ENCODE data around the gene RNF208.
A peak's percentile ranks its signal among the peaks of the same experiment; 100 is the strongest.
"Not testable (repeated sequence)": the region's sequence is repeated elsewhere in the genome, so short reads cannot be mapped to it uniquely, and the experiment has no call there.

Gene RNF208, protein sequence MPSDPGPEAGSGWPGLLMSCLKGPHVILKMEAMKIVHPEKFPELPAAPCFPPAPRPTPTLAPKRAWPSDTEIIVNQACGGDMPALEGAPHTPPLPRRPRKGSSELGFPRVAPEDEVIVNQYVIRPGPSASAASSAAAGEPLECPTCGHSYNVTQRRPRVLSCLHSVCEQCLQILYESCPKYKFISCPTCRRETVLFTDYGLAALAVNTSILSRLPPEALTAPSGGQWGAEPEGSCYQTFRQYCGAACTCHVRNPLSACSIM

DNA sequence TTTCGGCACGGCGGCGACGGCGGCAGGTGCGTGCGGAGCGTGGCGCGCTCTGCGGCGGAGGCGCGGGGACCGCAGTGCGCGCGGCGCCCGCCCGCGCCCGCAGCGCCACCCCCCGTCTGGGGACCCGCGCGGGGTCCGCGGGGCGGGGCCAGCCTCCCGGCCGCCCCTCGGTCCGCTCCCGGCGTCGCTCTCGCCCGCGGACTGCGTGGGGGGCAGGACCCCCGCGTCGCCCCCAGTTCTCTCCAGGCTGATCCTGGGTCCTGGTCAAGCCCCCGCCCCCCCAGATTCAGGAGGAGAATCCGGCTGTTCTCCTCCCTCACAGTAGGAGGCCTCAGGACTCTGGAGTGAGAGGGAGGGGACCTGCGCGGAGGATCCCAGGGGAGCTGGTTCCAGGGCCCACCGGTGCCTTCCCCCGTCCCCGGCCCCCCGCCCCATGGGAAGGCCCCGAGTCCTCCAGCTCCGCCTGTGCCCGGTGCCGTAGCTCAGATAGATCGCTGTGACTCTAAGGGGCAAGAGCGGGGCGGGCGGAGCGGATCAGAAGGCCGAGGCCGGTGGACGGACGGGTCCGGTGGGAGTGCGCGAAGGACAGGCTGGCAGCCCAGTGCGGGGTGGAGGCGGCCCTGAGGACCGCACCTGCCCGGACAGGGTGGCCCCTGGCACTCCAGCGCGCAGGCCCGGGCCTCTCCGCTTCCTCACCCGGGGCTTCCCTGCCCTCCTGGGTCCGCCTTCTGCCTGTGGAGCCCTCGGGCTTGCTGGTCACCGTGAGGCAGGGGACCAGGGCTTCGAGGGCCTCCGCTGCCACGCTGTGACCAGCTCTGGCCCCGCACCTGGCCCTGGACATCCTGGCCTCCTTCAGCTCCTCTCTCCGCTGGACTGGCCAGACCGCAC lies at the start of gene RNF208:
RNF208 (minus strand) TSS at position 51 of the 888 bp plus-strand sequence. CDS start 1,028 bp downstream, outside the sequence.
- no peak for DNase-seq

DNA sequence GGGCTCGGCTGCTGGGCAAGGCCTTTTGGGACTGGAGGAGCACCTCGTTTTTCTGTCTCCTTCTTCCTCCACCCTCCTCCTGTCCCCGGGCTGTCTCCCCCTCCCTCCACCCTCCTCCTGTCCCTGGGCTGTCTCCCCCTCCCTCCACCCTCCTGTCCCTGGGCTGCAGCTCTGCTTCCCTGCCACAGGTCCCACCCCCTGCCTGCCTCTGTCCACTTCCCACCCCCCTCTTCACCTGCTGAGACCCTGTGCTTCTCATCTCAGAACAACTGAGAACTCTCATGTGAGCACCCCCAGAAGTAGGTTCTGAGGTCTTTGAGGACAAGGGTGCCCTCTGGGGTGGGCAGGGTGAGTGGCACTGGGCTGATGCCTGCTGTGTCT lies 49.6 kb upstream of the RNF208 start:
- no peak for DNase-seq

DNA sequence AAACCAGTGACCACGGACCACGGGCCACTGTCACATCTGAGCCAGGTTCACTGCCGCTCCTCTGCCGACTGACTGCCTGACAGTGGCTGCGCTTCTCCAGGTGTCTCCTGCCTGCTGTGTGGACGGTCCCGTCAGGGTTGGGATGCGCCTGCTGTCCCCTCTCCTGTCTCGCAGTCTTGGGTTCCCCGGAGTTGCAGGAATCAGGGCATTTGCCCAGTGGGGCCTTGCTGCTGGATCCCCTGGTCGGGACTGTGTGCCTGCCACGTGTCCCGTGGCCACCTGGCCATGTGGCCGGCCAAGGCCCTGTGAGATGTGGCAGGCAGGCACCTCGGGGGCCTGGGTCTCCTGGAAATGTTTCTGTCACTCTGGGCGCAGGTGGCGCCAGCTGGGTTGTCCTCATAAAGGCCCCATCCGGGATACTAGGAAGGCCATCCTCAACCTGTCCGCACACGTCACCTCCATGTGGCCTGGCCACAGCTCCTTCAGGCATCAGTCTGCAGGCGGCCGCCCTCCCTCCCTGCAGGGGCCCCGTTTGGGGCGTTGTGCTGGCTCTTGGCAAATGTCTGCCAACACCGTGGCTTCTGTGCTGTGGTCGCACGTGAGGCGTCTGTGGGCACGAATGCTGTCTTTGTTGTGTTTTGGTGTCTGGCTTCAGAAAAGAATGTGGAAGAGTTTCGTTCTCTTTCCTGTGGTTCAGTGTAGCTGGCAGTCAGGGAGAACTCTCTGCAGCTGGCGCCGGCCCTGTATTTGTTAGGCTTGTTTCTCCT lies 49.1 kb upstream of the RNF208 start:
- DNase-seq, result no peak

DNA sequence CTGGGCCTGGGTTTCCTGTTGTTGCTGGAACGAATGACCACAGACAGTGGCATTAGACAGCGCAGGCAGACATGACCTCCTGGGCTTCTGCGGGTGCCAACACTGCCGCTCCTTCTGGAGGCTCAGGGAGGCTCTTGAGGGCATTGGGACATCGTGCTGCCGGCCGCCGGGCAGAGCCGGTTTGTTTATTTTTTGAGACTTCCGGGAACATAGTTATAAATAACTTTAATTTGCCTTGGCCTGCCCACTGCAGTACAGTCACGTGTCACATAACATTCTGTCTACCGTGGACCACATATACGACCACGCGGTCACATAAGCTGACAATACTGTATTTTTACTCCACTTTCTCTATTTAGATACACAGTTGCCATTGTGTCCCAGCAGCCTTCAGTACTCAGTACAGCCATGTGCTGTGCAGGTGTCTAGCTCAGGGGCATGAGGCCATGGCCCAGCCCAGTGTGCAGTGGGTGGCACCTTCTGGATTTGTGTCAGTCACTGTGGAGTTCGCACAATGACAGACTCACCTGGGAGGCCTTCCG lies 47.3 kb upstream of the RNF208 start:
- no peak for DNase-seq

DNA sequence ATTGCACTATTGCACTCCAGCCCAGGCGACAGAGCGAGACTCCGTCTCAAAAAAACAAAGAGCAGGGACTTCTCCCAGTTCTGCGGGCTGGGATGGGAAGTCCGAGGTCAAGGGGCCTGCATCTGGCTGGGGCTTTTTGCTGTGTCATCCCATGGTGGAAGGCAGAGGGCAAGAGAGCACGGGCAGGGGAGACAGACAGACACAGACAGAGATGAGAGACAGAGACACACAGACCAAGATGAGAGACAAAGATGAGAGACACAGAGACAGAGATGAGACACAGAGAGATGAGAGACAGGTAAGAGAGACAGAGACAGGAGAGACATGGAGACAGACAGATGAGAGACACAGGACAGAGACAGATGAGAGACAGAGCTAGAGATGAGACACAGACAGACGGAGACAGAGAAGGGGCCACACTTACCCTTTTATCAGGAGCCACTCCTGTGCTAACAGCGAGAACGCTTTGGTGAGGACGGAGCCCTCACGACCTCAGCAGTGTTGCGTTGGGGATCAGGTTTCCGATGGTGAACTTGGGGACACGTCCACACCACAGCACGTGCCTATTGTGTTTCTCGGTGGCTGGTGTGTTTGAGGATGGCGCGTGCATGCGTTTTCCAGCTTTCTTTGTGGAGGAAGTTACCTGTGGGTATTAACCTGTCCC lies 46.6 kb upstream of the RNF208 start:
- DNase-seq, result no peak

DNA sequence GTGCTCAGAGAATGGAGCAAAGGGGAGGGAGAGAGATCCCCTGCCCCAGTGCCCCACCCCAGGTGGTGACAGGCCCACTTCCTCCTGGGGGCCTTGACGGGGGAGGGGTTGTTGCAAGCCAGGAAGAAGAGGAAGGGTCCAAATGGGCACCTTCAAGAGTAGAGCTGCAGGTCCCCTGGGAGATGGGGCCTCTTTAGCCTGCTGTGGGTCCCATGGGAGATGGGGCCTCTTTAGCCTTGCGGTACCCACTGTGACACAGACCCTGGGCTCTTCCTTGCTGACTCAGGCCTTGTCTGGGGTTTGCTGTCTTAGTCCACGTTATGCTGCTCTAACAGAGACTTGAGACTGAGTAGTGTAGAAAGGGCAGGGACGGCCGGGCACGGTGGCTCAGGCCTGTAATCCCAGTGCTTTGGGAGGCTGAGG lies 45.9 kb upstream of the RNF208 start:
- DNase-seq, result no peak

DNA sequence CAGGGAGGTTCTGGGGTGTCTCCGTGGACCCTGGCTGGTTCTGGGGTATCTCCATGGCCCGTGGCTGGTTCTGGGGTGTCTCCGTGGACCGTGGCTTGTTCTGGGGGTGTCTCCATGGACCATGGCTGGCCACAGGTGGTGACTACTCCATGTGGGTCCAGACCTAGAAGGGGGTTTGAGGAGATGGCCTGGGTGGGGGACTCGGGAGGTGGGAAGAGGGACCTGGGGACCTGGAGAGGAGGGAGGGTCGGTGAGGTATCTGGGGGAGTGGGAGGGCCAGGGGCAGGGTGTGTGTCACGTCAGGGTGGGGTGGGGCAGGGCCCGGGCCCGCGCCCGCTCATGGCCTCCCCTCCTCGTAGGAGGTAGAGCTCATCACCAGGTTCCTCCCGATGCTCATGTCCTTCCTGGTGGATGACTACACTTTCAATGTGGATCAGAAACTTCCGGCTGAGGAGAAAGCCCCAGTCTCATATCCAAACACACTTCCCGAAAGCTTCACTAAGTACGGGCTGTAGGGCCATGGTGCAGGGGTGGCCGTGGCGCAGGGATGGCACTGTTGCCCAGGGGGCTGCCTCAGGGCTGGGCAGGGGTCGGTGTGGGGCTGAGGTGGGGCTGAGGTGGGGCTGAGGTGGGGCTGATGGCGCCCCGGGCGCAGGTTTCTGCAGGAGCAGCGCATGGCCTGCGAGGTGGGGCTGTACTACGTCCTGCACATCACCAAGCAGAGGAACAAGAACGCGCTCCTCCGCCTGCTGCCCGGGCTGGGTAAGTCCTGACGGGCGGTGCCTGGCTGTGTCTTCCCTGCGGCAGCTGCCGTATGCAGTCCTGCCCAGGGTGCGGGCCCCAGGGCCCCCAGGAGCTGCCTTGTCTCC lies 44.8 kb upstream of the RNF208 start:
- no peak for DNase-seq

DNA sequence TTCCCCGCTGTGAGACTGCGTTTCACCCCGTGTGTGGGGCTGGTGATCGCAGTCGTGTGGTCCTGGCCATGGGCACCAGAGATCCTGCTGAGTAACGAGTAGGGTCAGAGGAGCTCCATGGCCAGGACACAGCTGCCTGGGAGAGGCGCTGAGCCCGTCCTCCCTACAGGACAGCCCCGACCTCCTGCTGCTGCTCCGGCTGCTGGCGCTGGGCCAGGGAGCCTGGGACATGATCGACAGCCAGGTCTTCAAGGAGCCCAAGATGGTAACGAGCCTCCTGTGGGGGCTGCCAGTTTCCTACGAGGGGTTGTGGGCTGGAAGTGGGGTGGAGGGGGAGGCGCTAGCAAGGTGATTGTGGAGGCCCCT lies 44.1 kb upstream of the RNF208 start:
- no peak for DNase-seq

DNA sequence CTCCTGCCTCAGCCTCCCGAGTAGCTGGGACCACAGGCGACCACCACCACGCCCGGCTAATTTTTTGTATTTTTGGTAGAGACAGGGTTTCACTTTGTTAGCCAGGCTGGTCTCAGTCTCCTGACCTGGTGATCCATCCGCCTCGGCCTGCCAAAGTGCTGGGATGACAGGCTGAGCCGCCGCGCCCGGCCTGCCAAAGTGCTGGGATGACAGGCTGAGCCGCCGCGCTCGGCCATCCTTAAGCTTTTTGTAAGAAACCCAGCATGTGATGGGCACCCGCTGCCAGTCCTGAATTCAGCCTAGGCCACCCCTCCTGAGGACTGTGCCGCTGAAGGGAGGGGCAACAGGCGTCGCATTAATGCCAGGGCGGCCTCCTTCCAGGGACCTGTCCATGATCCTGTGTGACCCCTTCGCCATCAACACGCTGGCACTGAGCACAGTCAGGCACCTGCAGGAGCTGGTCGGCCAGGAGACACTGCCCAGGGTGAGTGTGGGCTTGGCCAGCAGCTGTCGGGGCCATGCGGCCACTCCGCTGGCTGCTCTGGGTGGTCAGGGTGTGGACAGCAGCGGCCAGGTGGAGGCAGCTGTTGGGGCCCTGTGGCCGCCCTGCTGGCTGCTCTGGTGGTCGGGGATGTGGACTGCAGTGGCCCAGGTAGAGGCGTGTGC lies 43.6 kb upstream of the RNF208 start:
- no peak for DNase-seq

DNA sequence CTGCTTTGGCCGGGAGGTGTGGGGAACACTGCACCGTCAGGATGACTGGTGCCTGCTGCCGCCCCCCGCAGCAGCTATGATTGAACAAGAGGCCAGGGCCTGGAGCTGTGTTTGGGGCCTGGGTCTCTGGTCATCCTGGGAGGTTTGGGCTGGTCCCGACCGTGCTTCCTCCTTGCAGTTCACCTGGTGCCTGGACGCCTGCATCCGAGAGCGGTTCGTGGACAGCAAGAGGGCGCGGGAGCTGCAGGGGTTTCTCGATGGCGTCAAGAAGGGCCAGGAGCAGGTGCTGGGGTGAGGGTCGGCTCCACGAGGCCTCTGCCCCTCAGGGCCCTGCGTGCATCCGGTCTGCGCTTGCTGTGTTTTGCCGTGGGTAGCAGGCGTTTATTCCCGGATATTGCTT lies 42.0 kb upstream of the RNF208 start:
- DNase-seq, result no peak

DNA sequence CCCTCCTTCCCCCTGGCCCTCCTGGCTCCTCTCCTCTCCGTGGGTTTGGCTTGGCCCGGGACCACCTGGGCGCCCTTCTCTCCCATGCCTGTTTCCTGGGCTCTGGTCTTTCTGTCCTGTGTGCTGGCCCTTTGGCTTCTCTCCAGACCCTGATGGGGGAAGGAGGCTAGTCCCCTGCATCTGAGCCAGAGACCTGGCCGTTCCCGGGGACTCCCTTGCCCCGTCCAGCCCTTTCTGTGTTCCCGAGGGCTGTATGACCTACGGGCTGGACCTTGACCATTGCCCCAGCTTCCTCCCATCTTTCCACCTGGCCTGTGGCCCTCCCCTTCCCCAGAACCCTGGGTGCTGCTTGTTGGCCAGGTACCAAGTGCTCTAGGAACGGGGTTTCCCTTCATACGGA lies 41.5 kb upstream of the RNF208 start:
- DNase-seq, result no peak

DNA sequence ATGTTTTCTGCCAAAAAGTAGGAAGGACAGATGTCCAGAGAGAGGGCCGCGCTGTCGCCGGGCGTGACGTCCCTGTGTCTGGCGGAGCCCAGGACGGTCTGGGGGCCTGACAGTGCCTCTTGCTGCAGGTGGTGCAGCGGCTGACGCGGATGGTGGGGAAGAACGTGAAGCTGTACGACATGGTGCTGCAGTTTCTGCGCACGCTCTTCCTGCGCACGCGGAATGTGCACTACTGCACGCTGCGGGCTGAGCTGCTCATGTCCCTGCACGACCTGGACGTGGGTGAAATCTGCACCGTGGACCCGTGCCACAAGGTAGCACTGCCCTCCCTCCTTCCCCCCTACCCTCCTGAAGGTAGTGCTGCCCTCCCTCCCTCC lies 40.9 kb upstream of the RNF208 start:
- no peak for DNase-seq

DNA sequence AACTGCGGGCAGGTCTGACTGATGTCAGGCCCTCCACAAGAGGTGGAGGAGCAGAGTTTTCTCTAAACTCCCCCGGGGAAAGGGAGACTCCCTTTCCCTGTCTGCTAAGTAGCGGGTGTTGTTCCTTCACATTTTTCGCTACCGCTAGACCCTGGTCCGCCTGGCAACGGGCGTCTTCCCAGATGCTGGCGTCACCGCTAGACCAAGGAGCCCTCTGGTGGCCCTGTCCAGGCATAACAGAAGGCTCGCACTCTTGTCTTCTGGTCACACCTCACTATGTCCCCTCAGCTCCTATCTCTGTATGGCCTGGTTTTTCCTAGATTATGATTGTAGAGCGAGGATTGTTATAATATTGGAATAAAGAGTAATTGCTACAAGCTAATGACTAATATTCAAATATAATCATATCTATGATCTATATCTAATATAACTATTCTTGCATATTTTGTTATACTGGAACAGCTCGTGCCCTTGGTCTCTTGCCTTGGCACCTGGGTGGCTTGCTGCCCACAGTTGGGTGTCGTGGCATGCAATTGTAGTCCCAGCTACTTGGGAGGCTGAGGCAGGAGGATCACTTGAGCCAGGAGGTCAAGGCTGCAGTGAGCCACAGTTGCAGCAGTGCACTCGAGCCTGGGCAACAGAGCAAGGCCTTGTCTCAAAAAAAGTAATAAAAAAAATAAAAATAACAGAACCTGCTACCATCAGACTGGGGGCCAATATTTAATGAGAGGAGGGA lies 40.3 kb upstream of the RNF208 start:
- DNase-seq, result not testable (repeated sequence)

DNA sequence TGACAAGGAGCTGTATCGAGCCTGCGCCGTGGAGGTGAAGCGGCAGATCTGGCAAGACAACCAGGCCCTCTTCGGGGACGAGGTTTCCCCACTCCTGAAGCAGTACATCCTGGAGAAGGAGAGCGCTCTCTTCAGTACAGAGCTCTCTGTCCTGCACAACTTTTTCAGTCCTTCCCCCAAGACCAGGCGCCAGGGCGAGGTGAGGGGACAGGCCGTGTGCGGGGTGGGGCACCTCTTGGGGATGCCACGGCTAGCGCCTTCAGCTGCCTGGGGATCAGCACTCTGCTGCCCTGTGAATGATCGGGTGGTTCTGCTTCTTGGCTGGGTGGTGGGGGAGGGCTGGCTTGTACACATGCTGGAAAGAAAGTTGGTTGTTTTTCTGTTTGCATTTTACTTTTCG lies 34.8 kb upstream of the RNF208 start:
- no peak for DNase-seq

DNA sequence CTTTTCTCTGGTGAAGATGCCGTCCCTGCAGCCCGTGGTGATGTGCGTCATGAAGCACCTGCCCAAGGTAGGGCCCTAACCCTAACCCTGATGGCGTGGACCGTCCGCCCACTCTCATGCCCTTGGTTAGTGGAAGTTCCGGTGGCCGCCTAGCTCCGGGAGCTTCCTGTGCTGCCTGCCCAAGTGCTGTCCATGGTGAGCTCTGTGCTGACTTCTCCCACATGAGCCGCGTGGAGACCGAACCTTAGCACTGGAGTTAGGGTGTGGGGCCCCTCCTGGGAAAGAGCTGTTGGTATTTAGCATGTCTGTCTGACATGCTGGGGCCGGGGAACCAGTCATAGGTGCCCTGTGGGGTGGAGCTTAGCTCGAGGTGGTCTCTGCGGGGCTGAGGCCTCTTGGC lies 34.3 kb upstream of the RNF208 start:
- DNase-seq, result no peak

DNA sequence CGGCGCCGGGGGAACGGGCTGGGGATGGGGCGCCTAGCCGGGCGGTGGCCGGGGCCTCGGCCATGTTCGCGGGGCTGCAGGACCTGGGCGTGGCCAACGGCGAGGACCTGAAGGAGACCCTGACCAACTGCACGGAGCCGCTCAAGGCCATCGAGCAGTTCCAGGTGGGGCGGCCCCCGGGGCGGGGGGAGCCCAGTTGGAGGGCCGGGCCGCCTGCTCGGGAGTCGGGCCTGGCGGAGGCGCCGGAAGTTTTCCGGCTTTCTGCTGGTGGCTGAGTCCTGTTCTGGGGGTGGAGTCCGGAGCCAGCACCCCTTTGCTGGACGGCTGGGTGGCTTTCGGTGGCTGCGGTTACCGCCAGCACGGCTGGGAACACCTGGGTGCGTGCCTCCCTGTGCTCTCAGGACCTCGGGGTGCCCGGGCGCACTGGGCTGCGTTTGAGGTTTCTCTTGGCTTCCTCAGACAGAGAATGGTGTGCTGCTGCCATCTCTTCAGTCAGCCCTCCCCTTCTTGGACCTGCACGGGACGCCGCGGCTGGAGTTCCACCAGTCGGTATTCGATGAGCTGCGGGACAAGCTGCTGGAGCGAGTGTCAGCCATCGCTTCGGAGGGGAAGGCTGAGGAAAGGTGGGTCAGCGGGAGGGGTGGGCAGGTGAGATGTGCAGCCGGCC lies 33.5 kb upstream of the RNF208 start:
- no peak for DNase-seq

DNA sequence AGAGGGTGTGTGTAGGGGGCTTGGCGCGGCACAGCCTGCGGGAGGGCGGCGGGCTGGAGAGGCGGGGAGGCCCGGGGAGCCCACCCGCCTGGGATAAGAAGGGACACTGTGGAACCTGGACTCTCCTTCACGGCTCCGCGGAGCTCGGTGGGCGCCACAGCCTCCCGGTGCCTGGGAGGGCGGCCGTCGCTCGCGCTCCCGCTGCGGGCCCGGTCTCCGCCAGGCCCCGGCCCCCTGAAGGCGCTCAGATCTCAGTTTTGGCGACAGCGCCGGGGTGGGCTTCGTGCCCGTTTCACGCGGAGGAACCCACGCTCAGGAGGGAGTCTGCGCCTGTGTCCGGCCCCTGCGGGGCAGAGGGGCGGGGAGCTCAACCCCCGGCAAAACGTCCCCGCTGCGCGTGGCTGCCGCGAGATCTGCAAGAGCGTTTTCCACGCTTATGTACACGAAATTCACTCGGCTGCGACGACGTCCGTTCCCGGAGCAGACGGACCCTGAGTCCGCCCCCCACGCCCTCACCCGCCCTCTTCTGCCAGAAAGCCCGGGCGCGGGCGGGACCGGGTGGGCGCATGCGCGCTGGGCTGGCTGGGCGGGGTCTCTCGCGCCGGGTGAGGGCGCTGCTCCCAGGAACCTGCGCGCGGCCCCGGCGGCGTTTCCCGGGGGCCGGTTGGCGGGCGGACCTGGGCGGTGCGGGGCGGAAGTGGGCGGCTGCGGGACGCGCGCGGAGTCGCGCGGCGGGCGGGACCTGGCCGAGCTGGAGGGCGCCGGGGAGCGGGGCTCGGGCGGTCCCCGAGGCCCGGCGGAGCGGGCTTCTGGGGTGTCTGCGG lies 32.8 kb upstream of the RNF208 start, which contains the start of gene NELFB:
NELFB (plus strand) TSS at position 704 of the 824 bp plus-strand sequence.
- DNase-seq, result peak; percentile 96

DNA sequence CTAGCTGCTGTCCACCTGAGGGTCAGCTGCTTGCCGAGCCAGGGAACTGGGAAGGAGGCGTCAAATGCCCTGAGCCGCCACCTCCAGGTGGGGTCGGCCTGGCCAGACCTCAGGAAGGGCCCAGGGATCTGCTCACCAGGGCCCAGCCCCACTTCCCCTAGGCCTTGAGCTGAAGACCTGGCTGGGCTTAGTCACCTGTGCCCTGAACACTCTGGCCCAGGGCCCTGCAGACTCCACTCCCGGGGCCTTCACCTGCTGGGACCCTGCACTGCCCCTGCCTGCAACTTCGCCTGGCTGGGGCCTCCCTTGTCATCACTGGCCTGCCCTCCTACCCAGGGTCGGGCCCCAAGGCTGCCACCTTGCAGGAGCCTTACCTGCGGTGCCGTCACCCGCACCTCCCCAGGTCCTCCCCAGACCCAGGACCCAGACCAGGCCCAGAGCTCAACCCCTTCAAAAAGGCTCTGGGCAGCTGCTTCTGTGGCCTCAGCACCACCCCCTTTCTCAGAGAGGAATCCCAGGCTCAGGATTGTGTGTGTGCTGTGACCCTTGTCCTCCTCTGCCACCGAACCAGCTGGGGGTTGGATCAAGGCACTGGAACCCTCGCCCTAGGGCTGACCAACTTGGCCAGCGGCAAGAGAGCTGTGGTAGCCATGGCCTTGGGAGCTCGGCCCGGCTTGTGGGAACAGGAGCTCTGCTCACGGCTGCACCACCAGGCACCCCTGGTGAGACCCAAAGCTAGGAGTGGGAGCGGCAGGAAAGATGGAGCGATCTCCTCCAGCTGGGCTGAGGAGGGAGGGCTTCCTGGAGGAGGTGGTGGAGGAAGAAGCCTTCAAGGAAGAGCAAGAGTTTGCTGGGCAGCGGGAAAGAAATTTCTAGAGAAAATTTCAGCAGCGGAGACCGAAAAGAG lies 31.9 kb upstream of the RNF208 start:
- DNase-seq, result no peak
